ENCODE measurements around the gene SOBP.
"Not testable (repeated sequence)": the region's sequence is repeated elsewhere in the genome, so short reads cannot be mapped to it uniquely, and the experiment has no call there.

Gene SOBP

GRCh38 chr6:107459283-107460082 is 30.4 kb upstream of the SOBP start, which contains the start of gene PDSS2:
Gene PDSS2 (minus strand): TSS chr6:107459564. CDS start chr6:107459285, 279 bp downstream.
- H3K27me3 ChIP-seq (ENCODE audit: control insufficient read depth in 2 of 2, insufficient read depth in 2 of 2, low read length in 2 of 2), result peaks cover 0 to 1% of the 10 kb centered on the region in 2 donors
- peak within 1 kb of the TSS; percentile 94 to 95 for H3K27ac ChIP-seq (ENCODE audit: low read depth in 2 of 2, low read length in 2 of 2)
- H3K4me1 ChIP-seq (ENCODE audit: control insufficient read depth in 2 of 2, insufficient read depth in 2 of 2, low read length in 2 of 2), result peaks cover 0 to 15% of the 10 kb centered on the region in 2 donors
- no peaks in the 10 kb centered on the region for H3K36me3 ChIP-seq (ENCODE audit: control insufficient read depth in 2 of 2, insufficient read depth in 2 of 2, low read length in 2 of 2)
- peak within 1 kb of the TSS; percentile 90 to 99 for H3K4me3 ChIP-seq (ENCODE audit: low read length in 2 of 2)
- H3K9me3 ChIP-seq (ENCODE audit: control insufficient read depth in 2 of 2, low read length in 2 of 2), result no peaks in the 10 kb centered on the region
- peak within 1 kb of the TSS; percentile 90 to 97 for H3K9ac ChIP-seq (ENCODE audit: low read depth in 1 of 2, low read length in 2 of 2)

DNA sequence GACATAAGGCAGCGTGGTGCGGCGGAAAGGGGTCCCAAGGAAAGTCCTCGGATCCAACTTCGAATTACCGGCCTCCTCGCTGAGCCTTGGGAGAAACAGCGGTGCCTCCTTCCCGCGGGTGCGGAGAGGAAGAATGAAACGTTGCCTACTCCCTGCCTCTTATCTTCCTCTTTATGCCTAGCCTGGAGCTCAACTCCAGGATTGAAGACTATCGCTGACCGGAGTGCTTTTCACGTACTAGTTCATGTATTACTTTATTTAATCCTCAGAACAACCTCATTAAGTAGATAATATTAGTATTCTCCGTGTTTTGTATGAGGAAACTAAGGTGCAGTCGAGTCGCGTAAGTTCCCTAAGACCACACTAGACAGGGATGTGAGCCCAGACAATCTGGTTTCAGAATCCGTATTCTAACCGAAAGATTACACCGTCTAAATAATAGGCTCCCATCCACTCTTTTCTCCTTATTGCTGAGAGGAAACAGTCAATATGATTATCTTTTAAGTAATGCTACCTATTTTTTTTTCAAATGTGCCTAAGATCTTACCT is 29.8 kb upstream of the SOBP start:
- Histone ChIP-seq H3K27ac (ENCODE audit: low read depth in 2 of 2, low read length in 2 of 2) (peak overlapping the region; percentile 94 to 95), H3K36me3 (ENCODE audit: control insufficient read depth in 2 of 2, insufficient read depth in 2 of 2, low read length in 2 of 2) (no peaks in the 10 kb centered on the region), H3K9ac (ENCODE audit: low read depth in 1 of 2, low read length in 2 of 2) (peak overlapping the region; percentile 90 to 97), H3K9me3 (ENCODE audit: control insufficient read depth in 2 of 2, low read length in 2 of 2) (no peaks in the 10 kb centered on the region), H3K4me1 (ENCODE audit: control insufficient read depth in 2 of 2, insufficient read depth in 2 of 2, low read length in 2 of 2) (peaks cover 0 to 15% of the 10 kb centered on the region in 2 donors), H3K27me3 (ENCODE audit: control insufficient read depth in 2 of 2, insufficient read depth in 2 of 2, low read length in 2 of 2) (peaks cover 0 to 1% of the 10 kb centered on the region in 2 donors), H3K4me3 (ENCODE audit: low read length in 2 of 2) (peak overlapping the region; percentile 90 to 99)

- H3K9ac ChIP-seq (ENCODE audit: low read depth in 1 of 2, low read length in 2 of 2), result no peak overlapping the region
- H3K4me3 ChIP-seq (ENCODE audit: low read length in 2 of 2), result no peak overlapping the region
- no peaks in the 10 kb centered on the region for H3K4me1 ChIP-seq (ENCODE audit: control insufficient read depth in 2 of 2, insufficient read depth in 2 of 2, low read length in 2 of 2)
- H3K27ac ChIP-seq (ENCODE audit: low read depth in 2 of 2, low read length in 2 of 2), result no peak overlapping the region
- peaks cover 0 to 1% of the 10 kb centered on the region in 2 donors for H3K27me3 ChIP-seq (ENCODE audit: control insufficient read depth in 2 of 2, insufficient read depth in 2 of 2, low read length in 2 of 2)
- H3K9me3 ChIP-seq (ENCODE audit: control insufficient read depth in 2 of 2, low read length in 2 of 2), result no peaks in the 10 kb centered on the region
- no peaks in the 10 kb centered on the region for H3K36me3 ChIP-seq (ENCODE audit: control insufficient read depth in 2 of 2, insufficient read depth in 2 of 2, low read length in 2 of 2)
These were observed 23.9 kb upstream of the SOBP start for GRCh38 chr6:107466062-107466461.

DNA sequence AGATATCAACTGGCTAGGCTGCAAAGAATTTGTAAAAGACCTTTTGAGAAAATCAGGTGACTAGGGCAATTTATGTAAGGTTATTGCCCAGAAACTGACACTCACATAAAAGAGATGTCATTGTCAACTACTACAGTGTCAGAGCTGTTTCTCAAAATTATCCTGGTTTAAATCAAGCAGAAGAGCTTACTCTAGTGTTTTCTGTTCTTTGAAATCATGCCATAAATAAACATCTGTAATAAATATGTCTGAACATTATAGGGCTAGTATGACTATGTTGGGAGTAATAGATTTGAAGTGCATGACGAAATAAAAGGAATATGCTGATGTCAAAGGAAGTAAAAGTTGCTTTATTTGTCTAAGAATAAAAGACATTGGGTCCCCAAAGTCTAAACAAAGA is 19.6 kb upstream of the SOBP start:
- Histone ChIP-seq H3K4me3 (ENCODE audit: low read length in 2 of 2) (no peak overlapping the region), H3K4me1 (ENCODE audit: control insufficient read depth in 2 of 2, insufficient read depth in 2 of 2, low read length in 2 of 2) (no peaks in the 10 kb centered on the region), H3K27me3 (ENCODE audit: control insufficient read depth in 2 of 2, insufficient read depth in 2 of 2, low read length in 2 of 2) (no peaks in the 10 kb centered on the region), H3K9me3 (ENCODE audit: control insufficient read depth in 2 of 2, low read length in 2 of 2) (no peaks in the 10 kb centered on the region), H3K27ac (ENCODE audit: low read depth in 2 of 2, low read length in 2 of 2) (no peak overlapping the region), H3K36me3 (ENCODE audit: control insufficient read depth in 2 of 2, insufficient read depth in 2 of 2, low read length in 2 of 2) (no peaks in the 10 kb centered on the region), H3K9ac (ENCODE audit: low read depth in 1 of 2, low read length in 2 of 2) (no peak overlapping the region)

DNA sequence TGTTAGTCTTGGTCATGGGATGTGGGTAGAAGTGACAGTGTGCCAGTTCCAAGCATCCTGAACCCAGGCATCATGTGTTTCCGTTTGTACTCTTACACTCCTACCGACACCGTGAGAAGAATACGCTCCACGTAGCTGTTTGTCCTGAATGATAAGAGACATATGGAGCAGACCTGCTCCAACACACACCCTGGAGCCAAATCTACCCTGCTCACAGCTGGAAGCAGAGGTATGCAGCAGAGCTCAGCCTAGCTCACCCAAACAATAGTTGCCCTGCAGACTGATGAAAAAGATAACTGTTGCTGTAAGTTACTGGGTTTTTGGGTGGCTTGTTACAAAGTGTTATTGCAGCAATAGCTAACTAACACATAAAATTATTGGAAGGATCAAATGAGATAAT is 16.3 kb upstream of the SOBP start:
- no peaks in the 10 kb centered on the region for H3K9me3 ChIP-seq (ENCODE audit: control insufficient read depth in 2 of 2, low read length in 2 of 2)
- H3K27me3 ChIP-seq (ENCODE audit: control insufficient read depth in 2 of 2, insufficient read depth in 2 of 2, low read length in 2 of 2), result no peaks in the 10 kb centered on the region
- H3K27ac ChIP-seq (ENCODE audit: low read depth in 2 of 2, low read length in 2 of 2), result no peak overlapping the region
- no peaks in the 10 kb centered on the region for H3K4me1 ChIP-seq (ENCODE audit: control insufficient read depth in 2 of 2, insufficient read depth in 2 of 2, low read length in 2 of 2)
- no peak overlapping the region for H3K4me3 ChIP-seq (ENCODE audit: low read length in 2 of 2)
- H3K9ac ChIP-seq (ENCODE audit: low read depth in 1 of 2, low read length in 2 of 2), result no peak overlapping the region
- no peaks in the 10 kb centered on the region for H3K36me3 ChIP-seq (ENCODE audit: control insufficient read depth in 2 of 2, insufficient read depth in 2 of 2, low read length in 2 of 2)

DNA sequence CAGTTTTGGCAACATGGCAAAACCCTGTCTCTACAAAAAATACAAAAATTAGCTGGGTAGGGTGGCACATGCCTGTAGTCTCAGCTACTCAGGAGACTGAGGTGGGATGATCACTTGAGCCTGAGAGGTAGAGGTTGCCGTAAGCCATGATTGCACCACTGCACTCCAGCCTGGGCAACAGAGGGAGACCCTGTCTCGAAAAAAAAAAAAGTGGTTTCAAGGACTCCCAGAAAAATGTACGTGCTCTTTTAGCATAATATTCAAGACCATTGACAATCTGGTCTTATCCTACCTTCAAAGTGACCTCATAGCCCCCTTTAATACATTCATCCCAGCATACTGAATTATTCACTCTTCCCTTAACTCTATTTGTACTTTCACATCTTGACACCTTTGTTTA is 14.6 kb upstream of the SOBP start:
- H3K36me3 ChIP-seq (ENCODE audit: control insufficient read depth in 2 of 2, insufficient read depth in 2 of 2, low read length in 2 of 2); H3K27me3 ChIP-seq (ENCODE audit: control insufficient read depth in 2 of 2, insufficient read depth in 2 of 2, low read length in 2 of 2): not testable (repeated sequence)

DNA sequence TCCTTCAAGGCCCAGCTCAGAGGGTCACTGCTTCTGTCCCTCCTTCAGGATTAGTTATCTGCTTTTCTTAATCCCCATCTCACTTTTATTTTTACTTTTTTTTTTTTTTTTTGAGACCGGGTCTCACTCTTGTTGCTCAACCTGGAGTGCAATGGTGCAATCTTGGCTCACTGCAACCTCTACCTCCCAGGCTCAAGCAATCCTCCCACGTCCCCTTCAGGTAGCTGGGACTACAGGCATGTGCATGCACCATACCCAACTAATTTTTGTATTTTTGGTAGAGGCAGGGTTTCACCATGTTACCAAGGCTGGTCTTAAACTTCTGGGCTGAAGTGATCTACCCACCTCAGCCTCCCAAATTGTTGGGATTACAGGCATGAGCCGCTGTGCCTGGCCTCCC is 14.1 kb upstream of the SOBP start:
- H3K27me3 ChIP-seq (ENCODE audit: control insufficient read depth in 2 of 2, insufficient read depth in 2 of 2, low read length in 2 of 2); H3K4me1 ChIP-seq (ENCODE audit: control insufficient read depth in 2 of 2, insufficient read depth in 2 of 2, low read length in 2 of 2); H3K9me3 ChIP-seq (ENCODE audit: control insufficient read depth in 2 of 2, low read length in 2 of 2); H3K36me3 ChIP-seq (ENCODE audit: control insufficient read depth in 2 of 2, insufficient read depth in 2 of 2, low read length in 2 of 2); H3K27ac ChIP-seq (ENCODE audit: low read depth in 2 of 2, low read length in 2 of 2); H3K4me3 ChIP-seq (ENCODE audit: low read length in 2 of 2); H3K9ac ChIP-seq (ENCODE audit: low read depth in 1 of 2, low read length in 2 of 2): not testable (repeated sequence)

More for the DNA sequence above, 14.6 kb upstream of the SOBP start:
- H3K4me1 ChIP-seq (ENCODE audit: control insufficient read depth in 2 of 2, insufficient read depth in 2 of 2, low read length in 2 of 2); H3K9ac ChIP-seq (ENCODE audit: low read depth in 1 of 2, low read length in 2 of 2); H3K4me3 ChIP-seq (ENCODE audit: low read length in 2 of 2); H3K27ac ChIP-seq (ENCODE audit: low read depth in 2 of 2, low read length in 2 of 2); H3K9me3 ChIP-seq (ENCODE audit: control insufficient read depth in 2 of 2, low read length in 2 of 2): not testable (repeated sequence)

GRCh38 chr6:107479089-107479690 is 10.7 kb upstream of the SOBP start:
- no peaks in the 10 kb centered on the region for H3K9me3 ChIP-seq (ENCODE audit: control insufficient read depth in 2 of 2, low read length in 2 of 2)
- H3K36me3 ChIP-seq (ENCODE audit: control insufficient read depth in 2 of 2, insufficient read depth in 2 of 2, low read length in 2 of 2), result no peaks in the 10 kb centered on the region
- H3K27ac ChIP-seq (ENCODE audit: low read depth in 2 of 2, low read length in 2 of 2), result no peak overlapping the region
- no peaks in the 10 kb centered on the region for H3K4me1 ChIP-seq (ENCODE audit: control insufficient read depth in 2 of 2, insufficient read depth in 2 of 2, low read length in 2 of 2)
- no peak overlapping the region for H3K9ac ChIP-seq (ENCODE audit: low read depth in 1 of 2, low read length in 2 of 2)
- no peak overlapping the region for H3K4me3 ChIP-seq (ENCODE audit: low read length in 2 of 2)
- peaks cover 2 to 7% of the 10 kb centered on the region in 2 donors for H3K27me3 ChIP-seq (ENCODE audit: control insufficient read depth in 2 of 2, insufficient read depth in 2 of 2, low read length in 2 of 2)

DNA sequence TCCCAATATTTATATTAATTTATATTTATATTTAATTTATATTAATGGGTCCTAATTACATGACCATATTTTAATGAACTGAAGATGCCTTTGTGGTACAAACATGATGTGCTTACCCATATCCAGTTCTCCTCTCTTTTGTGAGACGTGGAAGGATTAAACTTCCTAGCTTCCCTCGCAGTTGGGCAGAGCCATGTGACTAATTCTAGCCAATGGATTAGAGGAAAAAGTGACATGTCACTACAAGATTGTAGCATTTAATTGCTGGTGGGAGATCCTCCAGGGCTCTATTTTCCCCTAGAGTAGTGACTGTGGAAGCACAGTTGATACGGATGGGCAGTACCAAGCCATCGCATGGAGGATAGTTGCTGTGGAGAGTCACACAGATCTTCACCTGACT is 4.8 kb upstream of the SOBP start:
- no peaks in the 10 kb centered on the region for H3K9me3 ChIP-seq (ENCODE audit: control insufficient read depth in 2 of 2, low read length in 2 of 2)
- H3K27ac ChIP-seq (ENCODE audit: low read depth in 2 of 2, low read length in 2 of 2), result no peak overlapping the region
- H3K4me1 ChIP-seq (ENCODE audit: control insufficient read depth in 2 of 2, insufficient read depth in 2 of 2, low read length in 2 of 2), result peaks cover 9 to 12% of the 10 kb centered on the region in 2 donors
- H3K27me3 ChIP-seq (ENCODE audit: control insufficient read depth in 2 of 2, insufficient read depth in 2 of 2, low read length in 2 of 2), result peaks cover 26 to 27% of the 10 kb centered on the region in 2 donors
- no peak overlapping the region for H3K4me3 ChIP-seq (ENCODE audit: low read length in 2 of 2)
- H3K9ac ChIP-seq (ENCODE audit: low read depth in 1 of 2, low read length in 2 of 2), result no peak overlapping the region
- H3K36me3 ChIP-seq (ENCODE audit: control insufficient read depth in 2 of 2, insufficient read depth in 2 of 2, low read length in 2 of 2), result no peaks in the 10 kb centered on the region

DNA sequence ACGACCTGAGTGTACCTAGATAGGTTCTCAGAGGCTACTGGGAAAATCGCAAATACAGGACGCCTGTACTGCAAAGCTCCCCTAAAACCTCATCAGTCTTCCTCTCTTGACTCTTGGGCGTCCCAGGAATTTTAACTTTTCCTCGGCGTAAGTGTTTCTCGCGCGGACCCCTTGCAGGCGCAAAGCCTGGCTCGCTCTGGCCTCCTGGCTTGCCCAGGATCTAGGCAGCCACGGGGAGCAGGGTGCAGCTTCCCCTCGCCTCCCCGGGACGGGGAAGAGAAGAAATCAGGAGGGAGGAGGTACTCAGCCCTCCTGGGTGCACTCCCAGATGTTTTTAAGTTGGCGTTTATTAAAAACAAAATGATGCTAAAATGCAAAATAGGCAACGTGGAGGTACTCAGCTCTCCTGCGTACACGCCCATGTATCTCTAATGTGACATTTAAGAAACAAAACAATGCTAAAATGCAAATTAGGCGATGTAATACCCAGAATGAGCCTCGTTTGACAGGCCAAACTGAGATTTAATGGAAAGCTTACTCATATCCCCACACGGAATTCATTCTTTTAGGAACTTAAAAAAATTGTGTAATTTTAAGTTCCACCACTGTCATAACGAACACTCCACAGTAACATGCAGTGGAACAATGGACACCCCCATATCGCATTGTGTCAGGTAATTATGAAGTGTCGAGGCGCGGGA is 1.6 kb upstream of the SOBP start:
- no peaks in the 10 kb centered on the region for H3K36me3 ChIP-seq (ENCODE audit: control insufficient read depth in 2 of 2, insufficient read depth in 2 of 2, low read length in 2 of 2)
- H3K27ac ChIP-seq (ENCODE audit: low read depth in 2 of 2, low read length in 2 of 2), result no peak overlapping the region
- no peak overlapping the region for H3K9ac ChIP-seq (ENCODE audit: low read depth in 1 of 2, low read length in 2 of 2)
- H3K9me3 ChIP-seq (ENCODE audit: control insufficient read depth in 2 of 2, low read length in 2 of 2), result no peaks in the 10 kb centered on the region
- H3K4me1 ChIP-seq (ENCODE audit: control insufficient read depth in 2 of 2, insufficient read depth in 2 of 2, low read length in 2 of 2), result peaks cover 12 to 19% of the 10 kb centered on the region in 2 donors
- peaks cover 30 to 51% of the 10 kb centered on the region in 2 donors for H3K27me3 ChIP-seq (ENCODE audit: control insufficient read depth in 2 of 2, insufficient read depth in 2 of 2, low read length in 2 of 2)
- H3K4me3 ChIP-seq (ENCODE audit: low read length in 2 of 2), result peak overlapping the region; percentile 55 to 72
